ENCODE data around the gene SERINC2. TPM values are rescaled to one million over a fixed set of nuclear protein-coding genes. Genes with fewer than 3 reads are reported as not detected.

The SERINC2 gene
- total and polyA plus RNA-seq, 2 of the 4 experiments (the other 2 are of a cell fraction), result 2.0 to 59.5 TPM

DNA sequence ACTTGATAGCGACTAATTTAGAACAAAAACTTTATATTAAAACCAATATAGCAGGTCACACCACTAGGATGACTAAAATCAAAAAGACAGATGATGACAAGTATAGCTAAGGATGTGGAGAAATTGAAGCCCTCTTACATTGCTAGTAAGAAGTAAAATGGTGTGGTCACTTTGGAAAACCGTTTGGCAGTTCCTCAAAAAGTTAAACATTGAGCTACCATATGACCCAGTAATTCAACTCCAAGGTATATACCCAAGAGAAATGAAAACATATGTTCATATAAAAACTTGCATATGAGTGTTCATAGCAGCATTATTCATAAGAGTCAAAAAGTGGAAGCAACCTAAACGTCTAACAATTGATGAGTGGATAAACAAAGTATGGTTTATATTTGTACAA lies 13.0 kb upstream of the SERINC2 start:
- Histone ChIP-seq H3K4me1 (ENCODE audit: control insufficient read depth, insufficient read depth, low read length) (peaks cover 12% of the 10 kb centered on the region), H4K91ac (ENCODE audit: insufficient read depth, low read depth, low read length) (peak overlapping the region; percentile 46; the same call in 1 of the 2 replicates), H2BK120ac (ENCODE audit: low read depth, low read length) (peak overlapping the region; percentile 58), H3K56ac (ENCODE audit: extremely low read depth, insufficient read depth, low read length) (no peak overlapping the region), H2AK5ac (ENCODE audit: low read depth, low read length) (no peak overlapping the region), H3K18ac (ENCODE audit: low read depth, low read length) (peak overlapping the region; percentile 70; the same call in 1 of the 2 replicates), H2BK20ac (ENCODE audit: low read depth, low read length) (peak overlapping the region; percentile 32; the same call in 1 of the 2 replicates), H4K8ac (ENCODE audit: low read depth in 2 of 2, low read length in 2 of 2) (peak overlapping the region in 1 of 2 experiments; percentile 56; a peak in 1 of 4 replicates), H3K23ac (ENCODE audit: low read depth, low read length) (no peak overlapping the region), H2BK15ac (ENCODE audit: low read depth, low read length) (0 out of 3 replicates have a peak overlapping the region, but pooled peaks have one; percentile 50), H3K79me1 (ENCODE audit: low read depth in 1 of 2, low read length in 2 of 2) (peaks cover 0 to 2% of the 10 kb centered on the region in 2 experiments; a peak in 1 of 4 replicates), H3K27me3 (ENCODE audit: control insufficient read depth, insufficient read depth, low read length) (no peaks in the 10 kb centered on the region), H3K9me1 (ENCODE audit: insufficient read depth, low read length) (peaks cover 10% of the 10 kb centered on the region), H2BK5ac (ENCODE audit: low read depth, low read length, poor library complexity, severe bottlenecking) (peak overlapping the region; percentile 69), H3K27ac (ENCODE audit: insufficient read depth, low read length) (no peak overlapping the region), H3K14ac (replicated peaks; ENCODE audit: low read depth, low read length) (no peak overlapping the region), H2AK9ac (replicated peaks; ENCODE audit: low read depth, low read length, poor library complexity) (no peak overlapping the region), H2AFZ (replicated peaks; ENCODE audit: low read length, poor library complexity) (no peak overlapping the region), H3K36me3 (ENCODE audit: control insufficient read depth, insufficient read depth, low read length) (no peaks in the 10 kb centered on the region), H4K5ac (ENCODE audit: low read depth, low read length) (no peak overlapping the region), H3K4me3 (ENCODE audit: insufficient read depth, low read depth, low read length) (no peak overlapping the region), H3K4ac (ENCODE audit: low read depth, low read length) (no peak overlapping the region), H4K20me1 (ENCODE audit: insufficient read depth, low read length) (no peaks in the 10 kb centered on the region), H3K9ac (ENCODE audit: low read depth, low read length) (no peak overlapping the region), H3K9me3 (ENCODE audit: control insufficient read depth, insufficient read depth, low read length) (no peaks in the 10 kb centered on the region), H3K4me2 (ENCODE audit: low read depth, low read length) (peak overlapping the region; percentile 39; the same call in 1 of the 2 replicates)
- dilution Hi-C loops (cut with HindIII; ENCODE audit: low sequenced_read_pairs, unreplicated experiment), result no loop called here
- no TSS peak for BruUV-seq (replicated peaks)
- ChIA-PET POLR2A (ENCODE audit: unreplicated experiment) (no interaction called here), CTCF (interaction anchor here (1.1 kb wide), 1 partner anchor 149 kb away, joined by 5 read pairs; no protein-coding TSS in a partner anchor)
- TF ChIP-seq FOS (IDR thresholded peaks at IDR 0.05; ENCODE audit: low read depth, low read length), result no peak
- TF ChIP-seq, protein P1, sequence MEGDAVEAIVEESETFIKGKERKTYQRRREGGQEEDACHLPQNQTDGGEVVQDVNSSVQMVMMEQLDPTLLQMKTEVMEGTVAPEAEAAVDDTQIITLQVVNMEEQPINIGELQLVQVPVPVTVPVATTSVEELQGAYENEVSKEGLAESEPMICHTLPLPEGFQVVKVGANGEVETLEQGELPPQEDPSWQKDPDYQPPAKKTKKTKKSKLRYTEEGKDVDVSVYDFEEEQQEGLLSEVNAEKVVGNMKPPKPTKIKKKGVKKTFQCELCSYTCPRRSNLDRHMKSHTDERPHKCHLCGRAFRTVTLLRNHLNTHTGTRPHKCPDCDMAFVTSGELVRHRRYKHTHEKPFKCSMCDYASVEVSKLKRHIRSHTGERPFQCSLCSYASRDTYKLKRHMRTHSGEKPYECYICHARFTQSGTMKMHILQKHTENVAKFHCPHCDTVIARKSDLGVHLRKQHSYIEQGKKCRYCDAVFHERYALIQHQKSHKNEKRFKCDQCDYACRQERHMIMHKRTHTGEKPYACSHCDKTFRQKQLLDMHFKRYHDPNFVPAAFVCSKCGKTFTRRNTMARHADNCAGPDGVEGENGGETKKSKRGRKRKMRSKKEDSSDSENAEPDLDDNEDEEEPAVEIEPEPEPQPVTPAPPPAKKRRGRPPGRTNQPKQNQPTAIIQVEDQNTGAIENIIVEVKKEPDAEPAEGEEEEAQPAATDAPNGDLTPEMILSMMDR (conservative IDR thresholded peaks at IDR 0.05; ENCODE audit: low read depth, low read length), result no peak
- no peak for TF ChIP-seq POLR2A (IDR thresholded peaks at IDR 0.05; ENCODE audit: low read depth, low read length)
- TF ChIP-seq CEBPB (IDR thresholded peaks at IDR 0.05; ENCODE audit: low read depth, low read length), result no peak
- TF ChIP-seq SMC3 (IDR thresholded peaks at IDR 0.05; ENCODE audit: low read depth, low read length), result no peak
- TF ChIP-seq RCOR1 (IDR thresholded peaks at IDR 0.05; ENCODE audit: insufficient replicate concordance, low read length), result no peak
- no peak for TF ChIP-seq MAZ (IDR thresholded peaks at IDR 0.05; ENCODE audit: borderline replicate concordance, low read depth, low read length)
- no peak for TF ChIP-seq MAFK (IDR thresholded peaks at IDR 0.05; ENCODE audit: low read depth, low read length)
- TF ChIP-seq, protein P2, sequence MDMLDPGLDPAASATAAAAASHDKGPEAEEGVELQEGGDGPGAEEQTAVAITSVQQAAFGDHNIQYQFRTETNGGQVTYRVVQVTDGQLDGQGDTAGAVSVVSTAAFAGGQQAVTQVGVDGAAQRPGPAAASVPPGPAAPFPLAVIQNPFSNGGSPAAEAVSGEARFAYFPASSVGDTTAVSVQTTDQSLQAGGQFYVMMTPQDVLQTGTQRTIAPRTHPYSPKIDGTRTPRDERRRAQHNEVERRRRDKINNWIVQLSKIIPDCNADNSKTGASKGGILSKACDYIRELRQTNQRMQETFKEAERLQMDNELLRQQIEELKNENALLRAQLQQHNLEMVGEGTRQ (IDR thresholded peaks at IDR 0.05; ENCODE audit: low read depth, low read length), result no peak
- no peak for TF ChIP-seq RFX5 (IDR thresholded peaks at IDR 0.05; ENCODE audit: low read depth, low read length)
- TF ChIP-seq RAD21 (IDR thresholded peaks at IDR 0.05; ENCODE audit: low read length), result no peak
- no peak for TF ChIP-seq CHD1 (IDR thresholded peaks at IDR 0.05; ENCODE audit: low read depth, low read length)
- no peak for TF ChIP-seq BHLHE40 (IDR thresholded peaks at IDR 0.05; ENCODE audit: low read depth, low read length)
- TF ChIP-seq MXI1 (IDR thresholded peaks at IDR 0.05; ENCODE audit: borderline replicate concordance, low read depth, low read length), result no peak
- no CpG with 5 or more reads among the region's 3 CpGs for WGBS, 2 experiments (ENCODE audit: extremely low coverage in 2 of 2, insufficient read length in 1 of 2)
- no peak; the same call in 1 of the 2 replicates for ATAC-seq (ENCODE audit: low read depth)
- intact Hi-C loops (cut with micrococcal nuclease), result no loop called here
- no peak for DNase-seq
- in situ Hi-C loops (cut with MboI; ENCODE audit: low sequenced_read_pairs), result no loop called here

All from IMR-90 (cell line).